CD4-positive, alpha-beta T cell treated with Interferon alpha-2 for 1 hour (primary cell): ENCODE results near the gene FMO1.

Experiments used
- DNase-seq, 2 donors: peaks; one replicate each; pipeline ENCODE4 v3.0.0-alpha.2; 2020 to 2022

The FMO1 gene

DNA sequence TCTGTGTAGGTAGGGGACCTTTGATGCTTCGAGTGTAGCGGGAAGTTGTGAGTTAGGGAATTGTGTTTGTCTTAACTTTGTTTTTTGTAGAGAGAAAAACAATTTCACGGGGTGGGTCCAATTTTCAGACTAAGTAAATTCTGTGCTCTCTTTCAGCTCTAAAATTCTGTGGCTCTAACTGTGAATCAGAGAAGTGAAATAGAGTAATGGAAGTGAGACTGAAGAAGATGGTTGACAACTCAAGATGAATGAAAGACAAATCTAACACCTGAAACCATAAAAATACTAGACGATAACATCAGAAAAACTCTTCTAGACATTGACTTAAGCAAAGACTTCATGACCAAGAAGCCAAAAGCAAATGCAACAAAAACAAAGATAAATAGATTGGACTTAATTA lies 4.4 kb upstream of the FMO1 start:
- no peak for DNase-seq

DNA sequence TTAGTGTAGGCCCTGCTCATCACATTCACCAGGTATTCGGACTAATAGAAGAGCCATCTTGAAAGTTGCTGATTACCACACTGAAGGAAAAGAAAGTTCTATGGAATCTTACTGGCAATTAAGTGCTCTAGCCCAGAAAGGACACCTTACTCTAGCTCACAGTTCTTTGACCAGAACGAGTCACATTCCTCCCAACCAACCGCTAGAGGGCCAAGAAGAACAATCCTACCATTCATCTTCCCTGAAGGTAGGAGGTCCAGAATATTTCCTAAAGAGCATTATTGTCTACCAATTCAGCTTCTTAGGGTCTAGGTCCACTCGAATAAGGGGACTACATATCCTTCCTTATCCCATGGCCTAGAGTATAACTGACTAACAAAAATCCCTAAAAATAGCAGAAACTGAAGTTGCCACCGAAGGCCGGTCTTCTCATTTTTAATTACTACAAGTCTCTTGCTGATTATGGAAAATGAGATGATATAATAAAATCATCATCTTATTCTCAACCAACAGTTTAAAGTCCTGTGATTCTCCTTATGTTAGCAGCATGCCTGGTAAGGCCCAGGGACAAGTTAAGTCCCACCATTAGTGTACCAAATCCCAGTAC lies 2.7 kb upstream of the FMO1 start:
- DNase-seq, result peak in 1 of 2 donors; percentile 44

DNA sequence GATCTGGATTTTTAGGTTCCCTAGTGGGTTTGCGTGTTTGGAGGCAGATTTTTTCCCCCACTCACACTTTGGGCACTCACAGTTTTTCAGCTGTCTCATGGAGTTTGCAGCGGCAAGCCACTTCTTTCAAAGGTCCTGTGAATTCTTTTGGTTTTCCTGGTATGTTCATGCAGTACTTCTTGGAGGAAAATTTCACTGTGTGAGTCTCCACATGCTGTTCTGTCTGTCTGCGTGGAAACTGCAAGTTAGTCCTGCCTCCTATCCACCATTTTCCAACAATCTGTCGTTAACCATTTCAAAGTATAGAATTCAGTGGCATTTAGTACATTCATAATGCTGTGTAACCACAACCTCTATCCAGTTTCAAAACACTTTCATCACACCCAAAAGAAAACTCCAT lies 793 bp upstream of the FMO1 start:
- no peak for DNase-seq

DNA sequence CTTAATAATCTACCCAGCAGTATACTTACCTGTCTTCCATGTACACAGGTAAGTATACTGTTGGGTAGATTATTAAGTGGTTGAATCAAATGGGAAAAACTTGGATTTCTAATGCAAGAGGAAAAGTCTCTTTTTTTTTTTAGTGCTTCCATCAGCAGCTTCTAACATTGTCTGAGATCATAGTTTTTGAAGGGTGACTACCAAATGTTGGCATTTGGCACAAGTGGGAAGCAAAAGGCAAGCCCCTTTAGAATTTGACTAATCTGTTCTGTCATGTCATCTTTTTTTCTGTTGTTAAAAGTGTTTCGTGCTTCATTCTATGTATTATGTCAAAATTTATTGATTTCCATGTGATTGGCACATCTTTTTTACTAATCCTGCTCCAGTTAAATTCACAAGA lies 547 bp downstream of the FMO1 start:
- DNase-seq, result no peak

DNA sequence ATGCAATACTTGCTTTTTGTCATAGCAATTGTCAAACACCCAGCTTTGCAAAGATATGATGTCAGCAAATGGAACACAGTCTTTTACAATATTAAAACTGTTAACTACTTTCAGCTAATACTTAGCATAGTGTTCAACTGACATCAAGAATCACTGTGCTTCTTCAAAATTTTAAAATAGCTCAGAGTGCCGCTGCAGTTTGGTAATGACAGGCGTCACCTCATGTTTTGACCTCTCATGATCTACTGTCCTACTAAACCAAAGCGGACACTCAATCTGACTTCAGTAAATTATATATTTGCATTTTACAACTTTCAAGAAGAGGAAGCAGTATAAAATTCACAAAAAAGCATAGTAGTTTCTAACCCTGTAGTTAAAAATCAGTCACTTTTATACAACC lies 2.0 kb downstream of the FMO1 start:
- no peak for DNase-seq

DNA sequence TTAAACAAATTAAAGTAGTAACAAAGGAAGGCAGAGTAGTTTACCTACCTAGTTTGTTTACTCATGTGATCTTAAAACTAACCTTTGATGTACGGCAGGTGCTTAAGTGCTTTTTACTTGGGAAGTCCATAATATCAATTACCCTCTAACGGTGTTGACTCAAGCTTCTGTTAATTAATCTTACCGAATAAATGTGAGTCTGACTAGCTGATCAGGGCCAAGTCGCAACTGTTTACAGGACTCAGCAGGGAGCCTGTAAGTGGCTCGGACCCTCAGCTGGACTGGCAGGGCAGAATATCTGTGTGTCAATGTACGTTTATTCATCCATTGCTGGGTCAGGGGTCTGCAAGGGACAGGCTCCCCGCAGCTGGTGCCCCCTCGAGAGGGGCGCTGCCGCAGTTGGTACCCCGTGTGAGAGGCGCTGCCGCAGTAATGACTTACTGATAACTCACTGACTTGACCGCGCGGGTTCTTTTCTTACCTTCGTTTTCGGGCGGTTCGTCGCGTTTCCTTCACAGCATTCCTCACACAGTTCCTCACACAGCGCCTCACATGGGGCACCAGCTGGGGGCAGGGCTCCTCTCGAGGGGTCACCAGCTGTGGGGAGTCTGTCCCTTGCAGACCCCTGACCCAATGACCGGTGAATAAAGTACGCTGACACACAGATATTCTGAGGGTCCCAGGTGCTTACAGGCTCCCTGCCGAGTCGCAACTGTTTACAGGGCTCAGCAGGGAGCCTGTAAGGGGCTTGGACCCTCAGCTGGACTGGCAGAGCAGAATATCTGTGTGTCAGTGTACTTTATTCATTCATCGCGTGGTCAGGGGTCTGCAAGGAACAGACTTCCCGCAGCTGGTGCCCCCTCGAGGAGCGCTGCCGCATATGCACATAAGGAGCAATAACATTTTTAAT lies 3.0 kb downstream of the FMO1 start:
- DNase-seq, result peak in 1 of 2 donors; percentile 8

DNA sequence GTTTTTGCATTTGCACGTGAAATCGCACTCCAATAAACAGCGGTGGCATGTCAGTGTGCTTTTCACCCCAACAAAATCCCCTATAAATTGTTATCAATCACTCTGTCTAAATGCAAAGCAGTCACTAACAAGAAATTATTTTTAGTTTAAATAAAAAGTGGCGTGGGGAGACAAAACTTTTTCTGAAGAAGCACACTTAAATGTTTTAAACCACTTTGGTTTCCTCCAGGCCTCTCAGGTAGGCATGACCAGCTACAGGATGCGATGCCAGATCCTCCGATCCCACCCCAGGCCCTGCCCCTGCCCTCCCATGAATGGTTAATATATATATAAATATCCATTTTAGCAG lies 3.6 kb downstream of the FMO1 start:
- no peak for DNase-seq

DNA sequence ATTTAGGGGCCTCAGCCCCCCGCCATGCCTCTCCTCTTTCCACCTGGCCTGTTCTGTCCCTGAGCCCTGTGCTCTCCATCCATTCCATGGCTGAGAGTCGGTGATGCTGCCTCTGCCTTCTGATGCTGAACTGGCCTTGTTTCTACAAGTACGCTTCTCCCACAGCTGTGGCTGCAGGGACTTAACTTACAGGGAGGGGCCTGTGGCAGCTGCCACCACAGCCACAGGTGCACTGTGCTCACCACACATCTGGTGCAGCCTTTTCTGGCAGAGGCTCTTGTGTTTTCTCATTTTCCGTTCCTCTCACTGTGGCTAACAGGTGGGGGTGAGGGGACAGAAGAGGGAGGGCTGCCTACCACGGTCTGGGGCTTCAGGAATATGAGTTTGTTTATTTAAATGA lies 4.2 kb downstream of the FMO1 start:
- peak in 1 of 2 donors; percentile 29 for DNase-seq

DNA sequence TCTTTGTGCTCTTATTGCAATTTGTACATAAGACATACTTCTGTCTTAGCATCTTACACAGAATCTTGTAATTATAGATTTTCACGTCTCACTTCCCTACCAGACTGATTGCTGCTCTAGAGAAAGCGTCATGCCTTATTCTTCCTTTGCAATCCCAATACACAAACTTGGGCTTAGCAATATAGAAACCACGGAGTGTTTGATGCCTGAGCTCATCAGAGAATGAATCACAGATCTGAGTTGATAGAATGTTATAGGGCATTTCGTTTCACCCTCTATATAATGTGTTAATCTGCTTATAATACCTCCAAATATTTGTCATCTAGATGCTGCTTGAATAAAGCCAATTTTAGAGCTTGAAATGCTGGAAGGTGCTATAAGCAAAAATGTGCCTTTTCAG lies 6.6 kb downstream of the FMO1 start:
- DNase-seq, result no peak

DNA sequence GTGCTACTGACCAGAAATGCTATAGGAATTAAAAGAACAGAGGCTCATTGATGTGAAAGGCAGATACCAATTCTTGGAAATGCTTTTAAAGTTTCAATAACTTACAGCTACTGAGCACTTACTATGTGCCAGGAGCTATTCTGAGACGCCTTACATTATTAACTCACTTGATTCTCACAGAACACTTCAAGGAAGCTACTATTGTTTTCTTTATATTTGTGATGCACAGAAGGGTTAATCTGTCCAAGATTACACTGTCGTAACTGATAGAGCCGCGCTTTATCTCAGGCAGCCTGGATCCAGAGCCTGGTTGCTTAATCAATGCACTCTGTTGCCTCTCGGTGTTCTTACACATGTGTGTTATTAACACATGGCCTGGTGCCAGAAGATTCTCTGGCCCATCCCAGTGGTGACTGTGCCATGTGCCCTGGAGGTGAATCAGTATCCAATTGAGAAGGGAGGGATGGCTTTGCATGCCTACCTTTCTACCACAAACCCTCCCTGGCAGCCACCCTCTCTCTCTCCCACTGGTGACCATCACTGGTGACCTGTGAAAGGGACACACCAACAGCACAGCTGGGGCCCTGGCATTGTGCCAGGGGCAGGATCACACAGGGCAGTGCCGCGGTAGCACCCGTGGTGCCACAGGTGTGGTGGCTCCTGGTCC lies 8.8 kb downstream of the FMO1 start:
- no peak for DNase-seq

DNA sequence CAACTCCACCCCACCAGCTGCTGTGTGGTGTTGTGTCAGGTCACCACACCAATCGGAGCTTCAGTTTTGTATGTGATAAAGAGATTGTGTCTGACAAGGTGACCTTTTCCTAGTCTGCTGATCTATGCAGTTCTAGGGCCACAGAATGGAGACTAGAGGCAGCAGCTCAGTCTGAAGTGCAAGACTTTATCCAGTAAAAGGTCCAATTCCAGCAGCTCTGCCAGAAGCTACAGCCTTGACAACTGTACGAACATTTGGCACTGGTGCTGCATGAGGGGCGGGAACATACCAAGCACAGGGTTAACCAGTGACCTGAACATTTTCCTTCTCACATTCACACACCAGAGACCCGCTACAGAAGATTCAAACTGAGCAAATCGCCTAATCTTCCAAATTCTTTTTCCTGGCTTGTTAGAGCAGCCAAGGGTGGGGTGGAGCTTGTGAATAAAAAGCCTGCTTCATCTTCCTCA lies 9.3 kb downstream of the FMO1 start:
- no peak for DNase-seq

DNA sequence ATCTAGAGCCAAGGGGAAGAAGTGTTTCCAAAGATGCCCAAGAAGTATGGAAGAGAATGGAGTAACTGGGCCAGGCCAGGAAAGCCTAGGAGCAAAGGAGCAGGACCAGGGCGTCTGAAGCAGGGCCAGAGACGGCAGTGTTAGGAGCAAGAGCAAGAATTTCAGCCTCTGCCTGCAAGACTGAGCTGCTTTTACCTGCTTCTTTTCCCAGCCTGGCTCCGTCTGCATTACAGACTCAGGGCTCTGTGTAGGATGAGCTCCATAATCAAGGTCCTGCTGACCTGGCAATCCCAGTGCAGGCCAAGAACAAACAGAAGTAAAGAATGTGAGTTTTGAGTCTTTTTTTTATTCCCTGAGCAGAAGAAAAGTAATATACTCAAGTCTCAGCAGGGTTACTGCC lies 10.1 kb downstream of the FMO1 start:
- DNase-seq, result no peak

DNA sequence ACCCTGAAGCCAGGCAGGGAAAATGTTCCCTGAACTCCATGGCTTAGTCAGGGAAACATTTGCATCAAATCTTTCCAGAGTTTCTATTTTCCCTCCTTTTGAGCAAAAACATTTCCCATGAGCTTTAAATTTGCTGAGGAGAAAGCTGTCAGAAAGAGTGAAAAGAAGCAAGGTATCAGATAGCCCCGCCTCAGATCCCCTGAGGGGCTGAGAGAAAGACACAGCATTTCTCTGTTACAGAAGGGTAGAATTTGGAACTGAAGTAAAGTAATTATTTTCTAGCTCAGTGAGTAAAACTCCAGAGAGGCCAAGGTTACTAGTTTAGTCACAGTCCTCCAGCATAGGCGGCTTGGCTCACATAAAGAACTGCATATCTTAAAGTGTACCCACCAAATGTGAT lies 10.6 kb downstream of the FMO1 start:
- no peak for DNase-seq

DNA sequence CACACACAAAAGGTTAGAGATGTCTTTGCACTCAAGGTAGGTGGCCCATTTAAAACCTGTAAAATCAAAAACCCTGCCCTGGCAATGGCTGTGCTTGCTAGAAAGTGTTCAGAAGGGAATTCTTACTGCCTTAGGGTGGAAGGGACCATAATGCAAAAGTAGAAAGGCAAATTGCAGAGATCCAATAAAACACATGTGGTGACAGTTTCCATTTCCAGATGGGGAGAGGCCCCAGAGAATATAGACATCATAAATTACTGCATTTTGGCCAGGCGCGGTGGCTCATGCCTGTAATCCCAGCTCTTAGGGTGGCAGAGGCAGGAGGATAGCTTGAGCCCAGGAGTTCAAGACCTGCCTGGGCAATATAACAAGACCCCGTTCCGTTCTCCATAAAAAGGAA lies 13.0 kb downstream of the FMO1 start:
- no peak for DNase-seq

DNA sequence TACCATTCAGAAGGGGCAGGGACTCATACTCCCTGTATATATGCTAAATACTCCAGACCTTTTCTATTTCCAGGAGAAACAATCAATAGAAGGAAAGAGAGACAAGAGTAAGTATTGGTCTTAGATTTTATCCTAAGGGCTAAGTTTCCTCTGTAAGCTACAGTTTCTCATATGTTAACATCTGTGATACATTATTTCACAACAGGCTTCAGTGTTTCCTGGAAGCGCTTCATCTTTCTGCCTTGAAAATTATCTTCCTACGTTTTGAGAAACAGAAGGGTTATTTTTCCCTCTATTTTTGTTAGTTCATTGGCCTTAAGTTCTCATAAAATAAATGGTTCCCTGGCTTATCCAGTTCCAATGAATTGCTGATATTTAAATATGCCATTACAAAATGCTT lies 15.6 kb downstream of the FMO1 start:
- DNase-seq, result no peak

DNA sequence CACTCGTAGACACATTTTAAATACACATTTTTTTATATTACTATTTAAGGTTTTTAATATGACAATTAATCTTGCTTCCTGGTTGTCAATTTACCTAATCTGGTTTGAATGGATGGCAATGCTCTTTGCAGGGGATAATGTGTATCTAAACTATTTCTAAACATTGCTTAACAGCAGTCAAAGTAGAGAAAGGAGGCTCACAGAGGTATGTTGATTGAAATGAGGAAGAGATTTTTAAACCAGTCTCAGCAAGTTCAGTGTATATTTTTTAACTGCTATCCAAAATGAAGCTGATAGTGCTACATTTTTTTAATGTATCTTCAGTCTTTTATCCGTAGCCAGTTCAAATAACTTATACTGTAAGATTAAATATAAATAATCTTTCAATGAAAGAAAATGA lies 17.4 kb downstream of the FMO1 start:
- no peak for DNase-seq

DNA sequence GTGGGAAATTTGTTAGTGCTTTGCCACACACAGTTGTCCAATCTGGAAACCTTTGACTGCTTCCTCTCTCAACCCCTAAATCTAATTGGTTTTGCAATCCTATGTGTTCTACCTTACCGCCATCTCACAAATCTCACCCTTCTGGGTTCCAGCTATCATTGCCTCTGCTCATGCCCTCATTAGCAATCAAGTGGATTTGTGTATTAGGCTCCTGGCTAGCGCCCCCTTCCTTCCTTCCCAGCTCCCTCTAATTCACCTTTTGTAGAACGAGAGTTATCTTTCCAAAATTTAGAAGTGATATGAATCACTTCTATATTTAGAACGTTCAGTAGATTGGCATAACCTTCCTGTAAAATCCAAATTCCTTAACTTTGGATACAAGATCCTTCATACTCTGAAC lies 18.6 kb downstream of the FMO1 start:
- no peak for DNase-seq

DNA sequence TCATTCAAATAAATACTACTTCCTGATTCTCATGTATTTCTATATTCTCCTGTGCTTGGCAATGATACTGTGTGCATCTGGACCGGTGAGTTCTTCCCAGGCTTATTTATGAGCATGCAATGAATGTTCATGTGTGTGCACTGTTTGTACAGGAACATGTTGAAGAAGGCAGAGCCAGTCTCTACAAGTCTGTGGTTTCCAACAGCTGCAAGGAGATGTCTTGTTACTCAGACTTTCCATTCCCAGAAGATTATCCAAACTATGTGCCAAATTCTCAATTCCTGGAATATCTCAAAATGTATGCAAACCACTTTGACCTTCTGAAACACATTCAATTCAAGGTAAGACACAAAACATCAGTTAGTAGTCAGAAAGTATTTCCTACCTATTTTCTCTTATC lies 19.1 kb downstream of the FMO1 start:
- DNase-seq, result no peak

DNA sequence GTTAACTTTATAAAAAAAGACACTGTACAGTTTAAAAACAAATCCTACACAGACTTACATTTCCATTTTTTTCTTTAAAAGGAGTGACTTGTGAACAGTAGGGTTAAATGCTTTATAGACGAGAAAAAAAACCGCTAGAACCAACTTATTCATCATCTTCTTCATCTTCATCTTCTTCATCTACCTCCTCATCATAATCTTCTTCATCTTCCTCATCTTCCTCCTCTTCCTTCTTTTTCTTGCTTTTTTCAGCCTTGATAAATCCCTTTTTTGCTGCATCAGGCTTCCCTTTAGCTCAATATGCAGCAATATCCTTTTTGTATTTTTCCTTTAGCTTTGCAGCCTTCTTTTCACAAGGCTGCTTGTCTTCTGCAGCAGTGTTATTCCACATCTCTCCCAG lies 22.5 kb downstream of the FMO1 start:
- DNase-seq, result no peak

DNA sequence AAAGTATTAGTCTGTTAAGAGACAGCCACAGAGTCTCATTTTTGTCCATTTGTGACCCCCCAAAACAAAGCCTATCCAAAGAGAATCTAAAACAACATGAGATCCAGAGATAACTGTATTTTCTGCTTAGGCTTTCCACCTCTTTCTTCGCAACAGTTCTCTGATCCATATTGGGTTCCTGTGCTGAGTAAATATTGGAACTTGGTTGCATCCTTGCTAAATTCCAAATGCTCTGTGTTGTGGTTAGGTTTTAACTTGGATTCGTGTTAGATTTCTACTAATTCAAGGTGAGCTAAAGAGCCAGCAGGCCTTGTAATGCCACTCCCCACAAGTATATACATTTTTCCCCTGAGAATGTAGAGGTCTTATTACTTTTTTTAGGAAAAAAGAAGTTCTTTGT lies 29.2 kb downstream of the FMO1 start:
- no peak for DNase-seq

DNA sequence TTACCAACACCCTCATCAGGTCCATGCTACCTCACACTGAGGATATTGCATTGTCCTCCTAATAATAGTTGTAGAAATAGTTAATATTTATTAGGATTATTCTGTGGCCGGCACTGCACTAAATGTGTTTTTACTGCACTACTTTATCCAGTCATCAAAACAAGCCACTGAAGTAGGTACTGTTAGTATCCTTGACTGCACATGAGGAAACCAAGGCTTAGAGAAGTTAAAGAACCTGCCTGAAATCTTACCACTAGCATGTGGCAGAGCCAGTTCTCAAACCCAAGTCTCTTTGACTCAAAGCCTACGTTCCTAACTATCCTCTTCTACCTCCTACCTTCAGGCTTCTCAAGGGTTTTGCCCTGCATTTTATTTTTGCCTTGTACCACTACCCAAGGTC lies 30.9 kb downstream of the FMO1 start:
- no peak for DNase-seq

DNA sequence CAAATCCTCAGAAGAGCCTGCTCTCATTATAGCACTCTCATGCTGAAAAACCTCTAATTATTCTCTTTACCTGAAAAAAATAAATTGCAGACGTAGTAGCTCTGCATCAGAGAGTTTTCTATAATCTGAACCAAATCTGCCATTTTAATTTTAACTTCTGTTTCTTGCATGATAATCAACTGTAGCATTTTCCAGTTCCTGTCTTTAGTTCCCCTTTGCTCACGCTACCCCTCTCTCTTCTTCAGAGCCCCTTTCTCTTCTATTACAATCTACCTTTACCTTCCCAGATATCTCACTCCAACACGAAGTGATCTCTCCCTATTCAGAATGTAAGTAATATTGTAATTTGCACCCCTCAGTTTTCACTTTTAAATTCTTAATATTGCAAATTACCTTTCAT lies 31.4 kb downstream of the FMO1 start:
- no peak for DNase-seq

DNA sequence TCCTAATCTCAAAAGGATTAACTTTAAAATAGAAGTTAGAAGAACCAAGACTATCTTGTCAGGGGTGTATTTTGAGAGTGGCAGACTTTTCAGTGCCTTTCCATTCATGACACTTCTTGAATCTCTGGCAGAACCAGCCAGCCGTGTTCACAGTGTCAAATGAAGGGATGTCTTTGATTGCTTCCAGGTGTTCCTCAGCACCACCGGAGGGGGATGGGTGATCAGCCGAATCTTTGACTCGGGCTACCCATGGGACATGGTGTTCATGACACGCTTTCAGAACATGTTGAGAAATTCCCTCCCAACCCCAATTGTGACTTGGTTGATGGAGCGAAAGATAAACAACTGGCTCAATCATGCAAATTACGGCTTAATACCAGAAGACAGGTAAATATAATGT lies 32.3 kb downstream of the FMO1 start:
- no peak for DNase-seq

DNA sequence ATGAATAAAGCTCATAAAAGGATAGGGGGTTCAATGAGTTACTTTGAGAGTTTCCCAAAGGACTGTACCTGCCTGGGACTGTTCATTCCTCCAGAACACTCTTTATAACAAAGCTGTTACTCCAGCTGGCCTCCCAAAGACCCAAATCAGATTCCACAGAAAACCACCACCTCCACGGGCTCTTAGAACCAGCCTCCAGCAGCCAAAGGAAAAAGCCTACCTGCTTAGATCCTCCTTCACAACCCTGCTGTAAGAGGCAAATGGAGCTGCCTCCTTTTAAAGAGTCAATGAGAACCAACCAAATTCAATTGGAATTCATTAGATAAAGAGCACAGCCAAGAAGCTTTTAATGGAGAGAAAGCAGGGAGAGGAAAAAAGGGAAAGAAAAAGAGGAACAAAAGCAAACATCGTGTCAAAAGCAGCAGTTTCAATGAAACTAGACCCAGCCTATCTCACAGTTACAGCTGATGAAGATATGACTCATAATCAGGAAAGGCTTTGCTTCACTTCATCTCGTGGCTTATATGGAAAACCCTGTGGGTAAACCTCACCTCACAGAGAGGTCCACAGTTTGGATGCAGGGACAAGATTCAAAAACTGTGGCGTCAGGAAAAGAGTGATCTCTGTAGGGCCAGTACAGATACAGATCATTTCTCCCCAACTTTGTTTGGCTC lies 37.9 kb downstream of the FMO1 start:
- DNase-seq, result no peak
